A673 (cell line): Measurements from ENCODE around the gene GSE1. TPM values are rescaled to one million over a fixed set of nuclear protein-coding genes. Genes with fewer than 3 reads are reported as not detected.
A peak's percentile ranks its signal among the peaks of the same experiment; 100 is the strongest.

ENCODE experiments used
- BruUV-seq: library from RNA; stranded (reverse); fragments of 400-500 nt; replicated peaks from 2 replicates; lab custom pipeline; 2021; lab: Mats Ljungman, UMichigan
- CTCF ChIA-PET: fragments of 300-600 bp; sonication (Branson Sonifier 250); formaldehyde crosslinking; loops from one replicate; lab custom pipeline; 2022; ENCODE audit warnings: antibody characterized with exemption; lab: Charles Lee
- POLR2A ChIA-PET: fragments of 300-600 bp; sonication (Branson Sonifier 250); formaldehyde crosslinking; loops from one replicate; lab custom pipeline; 2022; ENCODE audit warnings: antibody characterized with exemption; ENCODE audit not compliant: low non-redundant PET; lab: Charles Lee
- DNase-seq: peaks from one replicate; pipeline ENCODE4 v3.0.0-alpha.2; 2015; ENCODE audit warnings: low spot score
- H3K27ac ChIP-seq: fragments of 200-600 bp; sonication (generic); 2 replicates; pipeline ENCODE4 v1.5.1; 2016; ENCODE audit warnings: mixed run types, low read depth, mild to moderate bottlenecking, mixed read lengths, antibody characterized with exemption, low read length; ENCODE audit not compliant: poor library complexity, severe bottlenecking
- H3K27me3 ChIP-seq: fragments of 200-600 bp; sonication (generic); replicated peaks from 2 replicates; pipeline ENCODE4 v1.6.1; 2017; ENCODE audit warnings: mixed run types, low read depth, mild to moderate bottlenecking, mixed read lengths, antibody characterized with exemption, low read length; ENCODE audit not compliant: insufficient read depth, poor library complexity
- H3K36me3 ChIP-seq: fragments of 200-600 bp; sonication (generic); 2 replicates; pipeline ENCODE4 v1.6.1; 2016; ENCODE audit warnings: mixed run types, mild to moderate bottlenecking, mixed read lengths, antibody characterized with exemption, low read length; ENCODE audit not compliant: insufficient read depth, poor library complexity, severe bottlenecking
- H3K4me1 ChIP-seq: fragments of 200-600 bp; sonication (generic); 2 replicates; pipeline ENCODE4 v1.6.1; 2017; ENCODE audit warnings: mixed run types, mild to moderate bottlenecking, mixed read lengths, antibody characterized with exemption, low read length; ENCODE audit not compliant: insufficient read depth, poor library complexity, severe bottlenecking
- H3K4me3 ChIP-seq: fragments of 200-600 bp; sonication (generic); 2 replicates; pipeline ENCODE4 v1.5.1; 2016; ENCODE audit warnings: low read depth, mixed run types, mild to moderate bottlenecking, mixed read lengths, low read length; ENCODE audit not compliant: poor library complexity, severe bottlenecking
- H3K9me3 ChIP-seq: fragments of 200-600 bp; sonication (generic); 2 replicates; pipeline ENCODE4 v1.6.1; 2016; ENCODE audit warnings: mixed run types, low read depth, mild to moderate bottlenecking, mixed read lengths, antibody characterized with exemption, low read length; ENCODE audit not compliant: poor library complexity, severe bottlenecking
- EZH2 ChIP-seq: fragments of 200-600 bp; sonication (generic); IDR thresholded peaks from 2 replicates; pipeline ENCODE4 v1.6.1; 2017; ENCODE audit warnings: borderline replicate concordance, low read depth, mild to moderate bottlenecking, mixed read lengths, antibody characterized with exemption, low read length; ENCODE audit not compliant: poor library complexity, severe bottlenecking
- intact Hi-C: fragments of 100-400 bp; cut with micrococcal nuclease; formaldehyde crosslinking; loops from one replicate; pipeline ENCODE4 v1.10.0; 2022; ENCODE audit not compliant: unreplicated experiment
- total RNA-seq: library from RNA; stranded (reverse); gene quantifications from 2 replicates; pipeline ENCODE4 v1.2.3, GENCODE V29; 2021
- TF ChIP-seq, protein P1 (sequence below): fragments of 300-800, 200-600 bp; sonication (generic); conservative IDR thresholded peaks from 2 replicates; pipeline ENCODE4 v1.5.1; 2017; ENCODE audit warnings: low read depth, mild to moderate bottlenecking, antibody characterized with exemption, low read length, moderate library complexity, mixed read lengths

Gene GSE1
- total RNA-seq, 1 experiment from 2014 or later: 64.2 TPM

- TF ChIP-seq, protein P1, sequence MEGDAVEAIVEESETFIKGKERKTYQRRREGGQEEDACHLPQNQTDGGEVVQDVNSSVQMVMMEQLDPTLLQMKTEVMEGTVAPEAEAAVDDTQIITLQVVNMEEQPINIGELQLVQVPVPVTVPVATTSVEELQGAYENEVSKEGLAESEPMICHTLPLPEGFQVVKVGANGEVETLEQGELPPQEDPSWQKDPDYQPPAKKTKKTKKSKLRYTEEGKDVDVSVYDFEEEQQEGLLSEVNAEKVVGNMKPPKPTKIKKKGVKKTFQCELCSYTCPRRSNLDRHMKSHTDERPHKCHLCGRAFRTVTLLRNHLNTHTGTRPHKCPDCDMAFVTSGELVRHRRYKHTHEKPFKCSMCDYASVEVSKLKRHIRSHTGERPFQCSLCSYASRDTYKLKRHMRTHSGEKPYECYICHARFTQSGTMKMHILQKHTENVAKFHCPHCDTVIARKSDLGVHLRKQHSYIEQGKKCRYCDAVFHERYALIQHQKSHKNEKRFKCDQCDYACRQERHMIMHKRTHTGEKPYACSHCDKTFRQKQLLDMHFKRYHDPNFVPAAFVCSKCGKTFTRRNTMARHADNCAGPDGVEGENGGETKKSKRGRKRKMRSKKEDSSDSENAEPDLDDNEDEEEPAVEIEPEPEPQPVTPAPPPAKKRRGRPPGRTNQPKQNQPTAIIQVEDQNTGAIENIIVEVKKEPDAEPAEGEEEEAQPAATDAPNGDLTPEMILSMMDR: no peak
- TF ChIP-seq EZH2: no peak
- Histone ChIP-seq H3K27me3 (no peaks in the 10 kb centered on the region), H3K9me3 (peaks cover 10% of the 10 kb centered on the region), H3K4me3 (no peak overlapping the region), H3K36me3 (no peaks in the 10 kb centered on the region), H3K4me1 (peaks cover 56% of the 10 kb centered on the region), H3K27ac (no peak overlapping the region)
- no TSS peak for BruUV-seq
- intact Hi-C loops: loop anchor here (5.0 kb wide), 1 partner anchor 40 kb away; the partner anchor contains the start of gene GSE1
- DNase-seq: no peak
- POLR2A ChIA-PET: no interaction called here
- CTCF ChIA-PET: no interaction called here
Measured at GRCh38 chr16:85571813-85572619, 41.1 kb upstream of the GSE1 start.

- Histone ChIP-seq H3K27me3 (no peaks in the 10 kb centered on the region), H3K27ac (peak overlapping the region; percentile 54), H3K36me3 (no peaks in the 10 kb centered on the region), H3K4me1 (peaks cover 67% of the 10 kb centered on the region), H3K4me3 (no peak overlapping the region), H3K9me3 (peaks cover 10% of the 10 kb centered on the region)
- DNase-seq: no peak
- intact Hi-C loops: loop anchor here (5.0 kb wide), 1 partner anchor 39 kb away; the partner anchor contains the start of gene GSE1
- TF ChIP-seq, protein P1: no peak
- TF ChIP-seq EZH2: no peak
- ChIA-PET POLR2A (no interaction called here), CTCF (no interaction called here)
- BruUV-seq: no TSS peak
Measured at GRCh38 chr16:85573045-85573695, 40.0 kb upstream of the GSE1 start.

DNA sequence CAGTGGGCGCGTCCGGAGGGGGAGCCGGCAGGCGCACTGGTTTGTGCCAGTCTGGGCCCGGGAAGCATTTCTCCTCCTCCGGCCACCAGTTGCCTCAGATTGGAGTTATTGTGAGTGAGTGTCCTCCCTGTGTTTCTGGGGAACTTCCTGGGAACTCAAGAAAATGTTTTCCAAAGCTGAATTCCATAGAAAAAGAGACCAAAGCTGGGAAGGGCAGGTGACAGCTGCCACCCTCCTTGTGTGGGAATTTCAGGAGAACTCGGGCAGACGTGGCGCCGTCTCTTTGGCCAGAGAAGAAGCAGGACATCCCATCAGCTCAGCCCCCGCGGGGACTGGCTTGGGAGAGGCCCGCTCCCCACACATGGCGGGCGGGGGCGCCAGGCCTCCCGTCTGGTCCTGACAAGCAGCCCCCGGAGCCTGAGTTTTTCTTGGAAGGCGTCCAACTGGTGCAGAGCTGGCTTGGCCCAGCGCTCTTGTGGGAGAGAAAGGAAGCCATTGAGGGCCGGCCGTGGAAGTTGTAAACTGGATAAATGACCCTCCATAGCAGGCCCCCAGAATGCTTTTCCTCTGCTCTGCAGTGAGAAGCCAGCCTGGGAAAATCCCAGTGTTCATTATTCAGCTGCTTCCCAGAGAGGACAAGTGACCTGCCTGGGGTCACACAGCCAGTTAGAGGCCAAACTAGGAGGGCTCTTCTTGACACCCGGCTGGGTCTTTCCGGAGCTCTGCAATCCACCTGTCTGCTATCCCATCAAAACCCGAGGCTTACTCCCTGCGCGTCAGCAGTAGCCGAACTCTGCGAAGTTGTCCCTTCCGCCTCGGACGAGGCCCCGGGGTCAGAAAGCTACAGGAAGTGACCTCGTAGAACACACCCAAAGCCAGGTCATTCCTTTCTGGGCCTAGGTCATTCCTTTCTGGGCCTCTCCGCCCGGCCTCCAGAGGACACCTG, 39.2 kb upstream of the GSE1 start:
- intact Hi-C loops: loop anchor here (5.0 kb wide), 1 partner anchor 38 kb away; the partner anchor contains the start of gene GSE1
- POLR2A ChIA-PET: no interaction called here
- Histone ChIP-seq H3K27me3 (no peaks in the 10 kb centered on the region), H3K36me3 (no peaks in the 10 kb centered on the region), H3K4me3 (no peak overlapping the region), H3K9me3 (peaks cover 4% of the 10 kb centered on the region), H3K4me1 (peaks cover 75% of the 10 kb centered on the region), H3K27ac (peak overlapping the region; percentile 54)
- TF ChIP-seq, protein P1: no peak
- no peak for TF ChIP-seq EZH2
- DNase-seq: peak; percentile 60
- CTCF ChIA-PET: no interaction called here
- BruUV-seq: no TSS peak
